MV-4-11 (cell line): Measurements from ENCODE around the gene MTRR.
A peak's percentile ranks its signal among the peaks of the same experiment; 100 is the strongest.

ENCODE experiments used
- DNase-seq: peaks from one replicate; lab custom pipeline; 2025; lab: John Stamatoyannopoulos, UW

MTRR gene

GRCh38 chr5:7868773-7869473, at the start of gene MTRR, which contains the start of gene FASTKD3:
MTRR (plus strand) TSS chr5:7869148; CDS start chr5:7870795, 1,647 bp downstream.
FASTKD3 (minus strand) TSS chr5:7869031; CDS start chr5:7868083, 948 bp downstream.
- DNase-seq, result peak; percentile 91

GRCh38 chr5:7822449-7822848, 46.5 kb upstream of the MTRR start:
- no peak for DNase-seq

GRCh38 chr5:7823594-7823993, 45.4 kb upstream of the MTRR start:
- no peak for DNase-seq

GRCh38 chr5:7824995-7825394, 44.0 kb upstream of the MTRR start:
- no peak for DNase-seq

- no peak for DNase-seq
Measured at GRCh38 chr5:7825630-7826029, 43.3 kb upstream of the MTRR start.

GRCh38 chr5:7827610-7828009, 41.3 kb upstream of the MTRR start:
- DNase-seq, result no peak

- no peak for DNase-seq
Measured at GRCh38 chr5:7828269-7828668, 40.7 kb upstream of the MTRR start.

GRCh38 chr5:7834982-7835381, 34.0 kb upstream of the MTRR start:
- no peak for DNase-seq

GRCh38 chr5:7837403-7837802, 31.5 kb upstream of the MTRR start:
- DNase-seq, result no peak

- no peak for DNase-seq
Measured at GRCh38 chr5:7842531-7842930, 26.4 kb upstream of the MTRR start.

- DNase-seq, result no peak
Measured at GRCh38 chr5:7844901-7845300, 24.0 kb upstream of the MTRR start.

GRCh38 chr5:7845557-7845956, 23.4 kb upstream of the MTRR start:
- DNase-seq, result no peak

- DNase-seq, result no peak
Measured at GRCh38 chr5:7846327-7846726, 22.6 kb upstream of the MTRR start.

- DNase-seq, result no peak
Measured at GRCh38 chr5:7848296-7848695, 20.7 kb upstream of the MTRR start.

GRCh38 chr5:7849681-7850394, 19.1 kb upstream of the MTRR start:
- DNase-seq, result no peak

GRCh38 chr5:7850395-7851239, 18.3 kb upstream of the MTRR start, which contains the start of gene CFAP90:
CFAP90 (minus strand) TSS chr5:7851133; CDS start chr5:7851021, 112 bp downstream.
- no peak for DNase-seq

GRCh38 chr5:7851240-7851592, 17.7 kb upstream of the MTRR start:
- DNase-seq, result no peak

- no peak for DNase-seq
Measured at GRCh38 chr5:7851617-7852289, 17.2 kb upstream of the MTRR start.

GRCh38 chr5:7852542-7852941, 16.4 kb upstream of the MTRR start:
- DNase-seq, result peak; percentile 13

GRCh38 chr5:7852988-7853387, 16.0 kb upstream of the MTRR start:
- DNase-seq, result no peak

GRCh38 chr5:7855611-7856010, 13.3 kb upstream of the MTRR start:
- no peak for DNase-seq

- DNase-seq, result peak; percentile 53
Measured at GRCh38 chr5:7856855-7857254, 12.1 kb upstream of the MTRR start.
